Measurements from ENCODE around the gene ZNF274. TPM values are rescaled to one million over a fixed set of nuclear protein-coding genes. Genes with fewer than 3 reads are reported as not detected.
"Not testable (repeated sequence)": the region's sequence is repeated elsewhere in the genome, so short reads cannot be mapped to it uniquely, and the experiment has no call there.

ZNF274 gene
- total RNA-seq, 1 experiment from 2014 or later = 14.5 TPM

DNA sequence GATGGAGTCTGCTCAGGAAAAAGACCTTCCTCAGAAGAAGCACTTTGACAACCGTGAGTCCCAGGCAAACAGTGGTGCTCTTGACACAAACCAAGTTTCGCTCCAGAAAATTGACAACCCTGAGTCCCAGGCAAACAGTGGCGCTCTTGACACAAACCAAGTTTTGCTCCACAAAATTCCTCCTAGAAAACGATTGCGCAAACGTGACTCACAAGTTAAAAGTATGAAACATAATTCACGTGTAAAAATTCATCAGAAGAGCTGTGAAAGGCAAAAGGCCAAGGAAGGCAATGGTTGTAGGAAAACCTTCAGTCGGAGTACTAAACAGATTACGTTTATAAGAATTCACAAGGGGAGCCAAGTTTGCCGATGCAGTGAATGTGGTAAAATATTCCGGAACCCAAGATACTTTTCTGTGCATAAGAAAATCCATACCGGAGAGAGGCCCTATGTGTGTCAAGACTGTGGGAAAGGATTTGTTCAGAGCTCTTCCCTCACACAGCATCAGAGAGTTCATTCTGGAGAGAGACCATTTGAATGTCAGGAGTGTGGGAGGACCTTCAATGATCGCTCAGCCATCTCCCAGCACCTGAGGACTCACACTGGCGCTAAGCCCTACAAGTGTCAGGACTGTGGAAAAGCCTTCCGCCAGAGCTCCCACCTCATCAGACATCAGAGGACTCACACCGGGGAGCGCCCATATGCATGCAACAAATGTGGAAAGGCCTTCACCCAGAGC, 29.6 kb downstream of the ZNF274 start:
- no peak for DNase-seq (ENCODE audit: low spot score)

DNA sequence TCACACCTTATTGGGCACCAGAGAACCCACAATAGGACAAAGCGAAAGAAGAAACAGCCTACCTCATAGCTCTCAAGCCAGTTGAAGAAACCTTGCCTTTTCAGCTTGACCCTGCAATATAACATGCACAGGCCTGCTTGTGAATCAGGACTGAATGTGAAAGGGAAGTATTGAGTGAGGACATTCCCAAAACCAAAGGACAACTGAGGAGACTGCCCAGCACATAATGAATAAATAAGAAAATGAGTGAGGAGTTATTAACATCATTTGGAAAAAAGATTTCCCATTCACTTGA, 30.2 kb downstream of the ZNF274 start:
- no peak for DNase-seq (ENCODE audit: low spot score)

DNA sequence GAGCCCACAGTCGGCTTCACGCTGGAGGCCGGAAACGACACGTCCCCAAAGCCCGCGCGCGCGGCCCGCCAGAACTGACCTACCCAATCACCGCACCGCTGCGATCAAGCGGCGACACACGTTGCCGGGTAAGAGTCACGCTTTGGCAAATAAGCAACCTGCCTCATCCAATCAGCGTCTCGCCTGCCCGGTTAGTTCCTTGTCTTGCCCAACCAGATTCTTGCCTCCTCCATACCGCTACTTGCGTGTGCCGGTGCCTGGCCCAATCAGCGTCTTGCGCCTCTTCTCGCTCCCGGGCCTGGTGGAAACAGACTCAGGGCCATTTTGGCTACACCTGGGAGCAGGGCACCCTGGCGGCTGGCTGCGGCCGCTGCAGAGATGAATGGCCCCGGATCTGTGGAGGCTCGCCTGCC, 34.2 kb downstream of the ZNF274 start:
- no peak for DNase-seq (ENCODE audit: low spot score)

GRCh38 chr19:58217607-58218391, 34.9 kb downstream of the ZNF274 start:
- DNase-seq (ENCODE audit: low spot score) = no peak

- no peak for DNase-seq (ENCODE audit: low spot score)
These were observed 36.0 kb downstream of the ZNF274 start for GRCh38 chr19:58218899-58219298.

DNA sequence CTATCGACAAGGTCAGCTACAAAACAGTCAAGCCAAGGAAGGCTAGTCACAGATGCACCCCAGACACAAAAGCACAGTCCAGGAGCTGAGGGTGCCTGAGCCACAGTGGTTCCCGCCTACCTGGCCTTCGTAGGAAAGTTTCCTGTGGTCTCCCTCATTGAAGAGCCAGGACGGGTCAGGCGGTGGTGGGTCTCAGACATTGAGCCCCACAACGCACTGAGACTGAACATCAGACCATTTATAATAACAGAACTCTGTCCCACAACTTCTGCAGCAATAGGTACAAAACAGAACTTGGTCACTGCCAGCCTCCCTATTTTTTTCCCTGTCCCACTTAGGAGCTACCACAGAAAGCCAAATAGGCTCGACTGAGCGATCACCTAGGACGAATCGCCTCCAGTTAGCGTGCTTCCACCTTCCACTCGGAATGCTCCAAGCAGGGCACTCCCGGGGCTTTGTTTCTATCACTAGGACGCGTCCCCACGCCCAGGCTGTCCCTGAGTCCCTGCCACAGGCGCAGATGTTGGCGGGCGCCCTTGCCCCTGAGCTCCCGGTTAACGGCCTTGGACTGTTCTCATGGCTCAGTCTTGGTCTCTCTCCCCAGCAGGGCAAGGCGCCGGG, 45.2 kb downstream of the ZNF274 start:
- DNase-seq (ENCODE audit: low spot score) = no peak

GRCh38 chr19:58228585-58229254, 45.9 kb downstream of the ZNF274 start, which contains the start of gene ZNF544:
Gene ZNF544, plus strand, starts transcription at chr19:58228914. Its CDS starts 15,110 bp downstream, at chr19:58244024.
- DNase-seq (ENCODE audit: low spot score) = no peak

GRCh38 chr19:58229255-58229639, 46.4 kb downstream of the ZNF274 start:
- no peak for DNase-seq (ENCODE audit: low spot score)

GRCh38 chr19:58237324-58237723, 54.5 kb downstream of the ZNF274 start:
- no peak for DNase-seq (ENCODE audit: low spot score)

- no peak for DNase-seq (ENCODE audit: low spot score)
These were observed 60.5 kb downstream of the ZNF274 start for GRCh38 chr19:58243351-58243750.

DNA sequence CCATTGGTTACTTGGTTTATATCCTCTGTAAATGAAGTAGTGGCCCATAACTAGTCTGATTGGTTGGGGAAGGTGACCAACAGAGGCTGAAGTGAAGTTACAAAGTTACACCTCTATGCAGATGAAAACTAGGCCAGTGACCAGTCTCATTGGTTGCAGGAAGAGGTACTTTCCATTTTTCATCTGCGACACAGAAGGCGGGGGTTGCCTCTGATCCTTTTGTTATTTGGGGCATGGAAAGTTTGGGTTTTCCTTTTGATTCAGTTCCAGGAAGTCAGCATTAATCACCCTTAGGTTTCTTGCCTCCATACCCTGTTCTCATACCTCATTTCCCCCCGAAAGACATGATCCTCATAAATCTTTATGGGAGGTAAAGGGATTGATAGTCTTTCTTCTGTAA, 66.0 kb downstream of the ZNF274 start:
- no peak for DNase-seq (ENCODE audit: low spot score)

DNA sequence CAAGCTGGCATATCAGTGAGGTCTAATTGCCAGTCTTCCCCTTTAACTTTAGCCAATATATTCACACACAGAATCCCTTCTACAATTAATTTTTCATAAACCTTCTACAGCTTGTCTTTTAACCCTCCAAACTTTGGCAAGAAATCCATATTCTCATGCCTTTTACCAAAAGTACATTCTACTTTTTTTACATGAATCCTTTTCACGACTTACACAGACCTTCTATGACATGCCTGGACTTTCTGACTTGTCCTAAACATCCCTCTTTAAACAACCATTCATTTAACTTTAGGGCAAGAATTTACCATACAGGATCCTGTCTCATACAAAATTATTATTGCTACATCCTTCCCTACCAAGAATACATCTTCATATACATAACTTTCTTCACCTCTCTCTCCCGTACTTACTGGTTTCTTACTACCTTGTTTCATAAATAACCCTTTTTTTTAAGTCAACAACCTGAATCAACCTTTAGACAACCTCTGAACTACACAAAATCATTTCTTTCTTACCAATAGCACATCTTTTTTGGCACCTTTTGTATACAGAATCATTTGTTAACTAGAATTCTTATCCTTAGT, 69.3 kb downstream of the ZNF274 start:
- DNase-seq (ENCODE audit: low spot score) = no peak

GRCh38 chr19:58258259-58258658, 75.4 kb downstream of the ZNF274 start:
- not testable (repeated sequence) for DNase-seq (ENCODE audit: low spot score)

DNA sequence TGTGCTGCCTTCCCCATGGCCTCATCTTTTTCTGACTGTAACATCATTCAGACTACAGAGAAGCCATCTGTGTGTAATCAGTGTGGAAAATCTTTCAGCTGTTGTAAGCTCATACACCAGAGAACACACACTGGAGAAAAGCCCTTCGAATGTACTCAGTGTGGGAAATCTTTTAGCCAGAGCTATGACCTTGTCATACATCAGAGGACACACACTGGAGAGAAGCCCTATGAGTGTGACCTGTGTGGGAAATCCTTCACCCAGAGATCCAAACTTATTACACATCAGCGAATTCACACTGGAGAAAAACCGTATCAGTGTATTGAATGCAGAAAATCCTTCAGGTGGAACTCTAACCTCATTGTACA, 78.7 kb downstream of the ZNF274 start:
- DNase-seq (ENCODE audit: low spot score) = no peak

DNA sequence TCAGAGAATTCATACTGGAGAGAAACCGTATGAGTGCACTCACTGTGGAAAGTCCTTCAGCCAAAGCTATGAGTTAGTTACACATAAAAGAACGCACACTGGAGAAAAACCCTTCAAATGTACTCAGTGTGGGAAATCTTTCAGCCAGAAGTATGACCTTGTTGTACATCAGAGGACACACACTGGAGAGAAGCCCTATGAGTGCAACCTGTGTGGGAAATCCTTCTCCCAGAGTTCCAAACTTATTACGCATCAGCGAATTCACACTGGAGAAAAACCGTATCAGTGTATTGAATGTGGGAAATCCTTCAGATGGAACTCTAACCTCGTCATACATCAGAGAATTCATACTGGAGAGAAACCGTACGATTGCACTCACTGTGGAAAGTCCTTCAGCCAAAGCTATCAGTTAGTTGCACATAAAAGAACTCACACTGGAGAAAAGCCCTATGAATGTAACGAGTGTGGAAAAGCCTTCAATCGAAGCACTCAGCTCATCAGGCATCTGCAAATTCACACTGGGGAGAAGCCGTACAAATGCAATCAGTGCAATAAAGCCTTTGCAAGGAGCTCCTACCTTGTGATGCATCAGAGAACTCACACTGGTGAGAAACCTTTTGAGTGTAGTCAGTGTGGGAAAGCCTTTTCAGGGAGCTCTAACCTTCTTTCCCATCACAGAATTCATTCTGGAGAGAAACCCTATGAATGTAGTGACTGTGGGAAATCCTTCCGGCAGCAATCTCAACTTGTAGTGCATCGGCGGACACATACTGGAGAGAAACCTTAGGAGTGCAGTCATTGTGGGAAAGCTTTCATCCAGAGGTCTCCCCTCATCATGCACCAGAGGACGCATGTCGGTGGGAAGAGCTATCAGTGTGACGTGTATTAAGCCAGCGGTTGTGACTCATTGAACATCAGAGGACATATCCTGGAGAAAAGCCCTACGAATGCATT, 79.4 kb downstream of the ZNF274 start:
- no peak for DNase-seq (ENCODE audit: low spot score)

- no peak for DNase-seq (ENCODE audit: low spot score)
These were observed 80.0 kb downstream of the ZNF274 start for GRCh38 chr19:58262922-58263296.

Other genes starting within 250 kb of the ZNF274 start
- 0.50 TPM in 1 of 2 replicates, not detected in the other for gene ZNF418, start 247.7 kb upstream of the ZNF274 start, total RNA-seq (2014; rRNA removed; shearing (Covaris generic))
- gene ZNF256, start 235.4 kb upstream of the ZNF274 start, total RNA-seq (2014; rRNA removed; shearing (Covaris generic)) = 2.5 and 8.7 TPM in 2 replicates
- not detected in 2 replicates for gene C19orf18, start 208.5 kb upstream of the ZNF274 start, total RNA-seq (2014; rRNA removed; shearing (Covaris generic))
- 6.5 and 7.7 TPM in 2 replicates for gene ZNF606, start 180.2 kb upstream of the ZNF274 start, total RNA-seq (2014; rRNA removed; shearing (Covaris generic))
- gene ZSCAN1, start 149.0 kb upstream of the ZNF274 start, total RNA-seq (2014; rRNA removed; shearing (Covaris generic)) = 1.8 TPM in 1 of 2 replicates, not detected in the other
- not detected in 2 replicates for gene ZNF135, start 123.8 kb upstream of the ZNF274 start, total RNA-seq (2014; rRNA removed; shearing (Covaris generic))
- gene ZSCAN18, start 84.8 kb upstream of the ZNF274 start, total RNA-seq (2014; rRNA removed; shearing (Covaris generic)) = 2.2 and 3.8 TPM in 2 replicates
- gene ZNF329, start 32.3 kb upstream of the ZNF274 start, total RNA-seq (2014; rRNA removed; shearing (Covaris generic)) = 8.7 and 11.1 TPM in 2 replicates
- gene ZNF544, start 45.9 kb downstream of the ZNF274 start, total RNA-seq (2014; rRNA removed; shearing (Covaris generic)) = 0.02 and 0.08 TPM in 2 replicates
- 3.1 and 4.3 TPM in 2 replicates for gene ZNF8, start 95.9 kb downstream of the ZNF274 start, total RNA-seq (2014; rRNA removed; shearing (Covaris generic))
- 96.6 and 120 TPM in 2 replicates for gene ERVK3-1, start 122.3 kb downstream of the ZNF274 start, total RNA-seq (2014; rRNA removed; shearing (Covaris generic))
- 2.6 and 2.8 TPM in 2 replicates for gene ZSCAN22, start 143.9 kb downstream of the ZNF274 start, total RNA-seq (2014; rRNA removed; shearing (Covaris generic))
- 24.5 and 31.5 TPM in 2 replicates for gene A1BG, start 170.4 kb downstream of the ZNF274 start, total RNA-seq (2014; rRNA removed; shearing (Covaris generic))
- gene ZNF497, start 179.7 kb downstream of the ZNF274 start, total RNA-seq (2014; rRNA removed; shearing (Covaris generic)) = 1.6 and 5.1 TPM in 2 replicates
- 1.4 and 1.9 TPM in 2 replicates for gene ZNF837, start 198.0 kb downstream of the ZNF274 start, total RNA-seq (2014; rRNA removed; shearing (Covaris generic))
- gene RPS5, start 204.2 kb downstream of the ZNF274 start, total RNA-seq (2014; rRNA removed; shearing (Covaris generic)) = 3,081 and 3,534 TPM in 2 replicates
- gene RNF225, start 212.6 kb downstream of the ZNF274 start, total RNA-seq (2014; rRNA removed; shearing (Covaris generic)) = not detected in 2 replicates
- 15.6 and 23.6 TPM in 2 replicates for gene ZNF584, start 225.6 kb downstream of the ZNF274 start, total RNA-seq (2014; rRNA removed; shearing (Covaris generic))